OCI-LY7 (cell line): ENCODE results near the gene BPTF.

Experiments
- CTCF ChIP-seq: fragments of 200-600 bp; sonication (generic); conservative IDR thresholded peaks from 2 replicates; pipeline ENCODE4 v1.5.1; 2014; ENCODE audit warnings: mild to moderate bottlenecking, antibody characterized with exemption, low read length, moderate library complexity, mixed read lengths
- EZH2phosphoT487 ChIP-seq: fragments of 200-600 bp; sonication (generic); IDR thresholded peaks from 2 replicates; pipeline ENCODE4 v1.6.1; 2018; ENCODE audit warnings: low read depth, borderline replicate concordance, mild to moderate bottlenecking, mixed run types, antibody characterized with exemption, low read length, moderate library complexity, mixed read lengths

DNA sequence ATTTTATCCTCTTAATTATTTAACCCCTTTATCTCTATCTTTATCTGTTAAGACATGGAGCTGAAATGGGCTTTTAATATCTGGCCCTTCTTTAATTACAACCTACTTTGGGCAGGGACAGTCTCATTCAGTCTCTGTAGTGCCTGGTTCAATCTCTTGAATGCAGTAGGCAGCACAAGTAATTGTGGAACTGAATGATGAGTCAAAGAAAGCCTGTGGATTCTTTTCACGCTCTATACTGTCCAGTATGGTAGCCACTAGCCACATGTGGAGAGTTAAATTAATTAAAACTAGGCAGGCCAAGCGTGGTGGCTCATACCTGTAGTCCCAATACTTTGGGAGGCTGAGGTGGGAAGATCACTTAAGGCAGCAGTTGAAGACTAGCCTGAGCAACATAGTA, 9.3 kb downstream of the BPTF start:
- TF ChIP-seq CTCF (no peak), EZH2phosphoT487 (no peak)
